PFSK-1 (cell line): ENCODE results near the gene BCOR.

Experiments used
- FOXP2 ChIP-seq: optimal IDR thresholded peaks from 2 replicates; pipeline ENCODE3; 2011; ENCODE audit warnings: borderline replicate concordance, control low read depth, inconsistent platforms; ENCODE audit not compliant: insufficient read depth; ENCODE audit errors: extremely low read length, extremely low read depth
- POLR2AphosphoS5 ChIP-seq: IDR thresholded peaks from 2 replicates; pipeline ENCODE4 v1.6.1; 2012; ENCODE audit warnings: low read depth, mild to moderate bottlenecking, control low read depth, low read length, moderate library complexity
- SIN3A ChIP-seq: IDR thresholded peaks from 2 replicates; pipeline ENCODE4 v1.6.1; 2012; ENCODE audit warnings: mild to moderate bottlenecking, low read length, moderate library complexity, borderline replicate concordance; ENCODE audit not compliant: insufficient read depth
- TAF1 ChIP-seq: IDR thresholded peaks from 2 replicates; pipeline ENCODE4 v1.6.1; 2012; ENCODE audit warnings: low read length, control low read depth, borderline replicate concordance; ENCODE audit not compliant: insufficient read depth
- TF ChIP-seq, protein P1 (sequence below), 2 experiments: IDR thresholded peaks; 2 replicates each; pipeline versions ENCODE4 v1.6.1 to v1.8.0; 2011 to 2012; ENCODE audit warnings: low read depth in 2 of 2, low read length in 2 of 2, control low read depth in 1 of 2, inconsistent platforms in 1 of 2, mild to moderate bottlenecking in 1 of 2, moderate library complexity in 1 of 2; ENCODE audit not compliant: insufficient read depth in 1 of 2

BCOR gene

DNA sequence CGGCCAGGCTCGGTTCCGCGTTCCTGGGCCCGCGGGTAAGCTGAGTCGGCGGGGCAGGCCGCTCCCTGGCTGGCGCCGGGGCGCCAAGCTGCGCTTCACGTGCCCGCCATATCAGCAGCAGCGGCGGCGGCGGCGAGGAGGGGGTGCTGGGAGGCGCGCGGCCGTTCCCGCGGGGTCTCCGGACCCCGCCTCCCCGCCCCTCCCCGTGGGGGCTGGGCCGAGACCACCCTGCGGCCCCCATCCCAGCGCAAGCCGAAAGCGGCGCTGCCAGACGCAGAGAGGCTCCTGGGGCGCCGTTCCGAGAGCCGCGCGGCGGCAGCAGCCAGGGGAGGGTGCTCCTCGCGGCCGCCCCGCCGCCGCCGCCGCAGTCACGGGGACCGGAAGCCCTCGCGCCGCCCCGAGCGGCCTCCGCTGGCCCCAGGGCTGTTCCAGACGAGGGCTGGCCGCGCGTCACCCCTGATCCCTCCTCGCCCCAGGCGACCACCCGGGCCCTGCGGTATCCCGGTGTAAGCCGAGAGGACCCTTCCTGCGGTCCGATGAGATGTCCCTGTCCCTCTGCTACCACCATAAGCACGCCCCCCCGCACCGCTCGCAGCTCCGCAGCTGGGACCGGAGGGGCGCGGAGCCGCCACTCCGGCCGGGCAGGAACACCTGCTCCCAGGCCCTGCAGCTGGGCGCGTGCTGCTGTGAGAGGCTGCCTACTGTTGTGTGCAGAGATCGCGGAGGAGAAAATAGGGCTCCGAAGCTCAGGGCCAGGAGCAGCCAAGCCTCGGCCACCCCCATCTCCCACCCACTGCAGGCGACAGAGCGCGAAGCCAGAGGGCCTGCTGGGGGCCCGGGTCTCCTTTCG lies 7.5 kb upstream of the BCOR start:
- no peak for TF ChIP-seq TAF1
- TF ChIP-seq POLR2AphosphoS5: no peak
- TF ChIP-seq SIN3A: no peak
- TF ChIP-seq, protein P1, sequence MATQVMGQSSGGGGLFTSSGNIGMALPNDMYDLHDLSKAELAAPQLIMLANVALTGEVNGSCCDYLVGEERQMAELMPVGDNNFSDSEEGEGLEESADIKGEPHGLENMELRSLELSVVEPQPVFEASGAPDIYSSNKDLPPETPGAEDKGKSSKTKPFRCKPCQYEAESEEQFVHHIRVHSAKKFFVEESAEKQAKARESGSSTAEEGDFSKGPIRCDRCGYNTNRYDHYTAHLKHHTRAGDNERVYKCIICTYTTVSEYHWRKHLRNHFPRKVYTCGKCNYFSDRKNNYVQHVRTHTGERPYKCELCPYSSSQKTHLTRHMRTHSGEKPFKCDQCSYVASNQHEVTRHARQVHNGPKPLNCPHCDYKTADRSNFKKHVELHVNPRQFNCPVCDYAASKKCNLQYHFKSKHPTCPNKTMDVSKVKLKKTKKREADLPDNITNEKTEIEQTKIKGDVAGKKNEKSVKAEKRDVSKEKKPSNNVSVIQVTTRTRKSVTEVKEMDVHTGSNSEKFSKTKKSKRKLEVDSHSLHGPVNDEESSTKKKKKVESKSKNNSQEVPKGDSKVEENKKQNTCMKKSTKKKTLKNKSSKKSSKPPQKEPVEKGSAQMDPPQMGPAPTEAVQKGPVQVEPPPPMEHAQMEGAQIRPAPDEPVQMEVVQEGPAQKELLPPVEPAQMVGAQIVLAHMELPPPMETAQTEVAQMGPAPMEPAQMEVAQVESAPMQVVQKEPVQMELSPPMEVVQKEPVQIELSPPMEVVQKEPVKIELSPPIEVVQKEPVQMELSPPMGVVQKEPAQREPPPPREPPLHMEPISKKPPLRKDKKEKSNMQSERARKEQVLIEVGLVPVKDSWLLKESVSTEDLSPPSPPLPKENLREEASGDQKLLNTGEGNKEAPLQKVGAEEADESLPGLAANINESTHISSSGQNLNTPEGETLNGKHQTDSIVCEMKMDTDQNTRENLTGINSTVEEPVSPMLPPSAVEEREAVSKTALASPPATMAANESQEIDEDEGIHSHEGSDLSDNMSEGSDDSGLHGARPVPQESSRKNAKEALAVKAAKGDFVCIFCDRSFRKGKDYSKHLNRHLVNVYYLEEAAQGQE (IDR thresholded peaks at IDR 0.05; ENCODE audit: insufficient read depth in 1 of 2, low read depth in 2 of 2, low read length in 2 of 2): no peak
- TF ChIP-seq FOXP2: no peak

- no peak for TF ChIP-seq POLR2AphosphoS5
- no peak for TF ChIP-seq FOXP2
- TF ChIP-seq SIN3A: no peak
- TF ChIP-seq, protein P1 (IDR thresholded peaks at IDR 0.05; ENCODE audit: insufficient read depth in 1 of 2, low read depth in 2 of 2, low read length in 2 of 2): no peak
- TF ChIP-seq TAF1: no peak
Observed at GRCh38 chrX:40104630-40104984, 6.8 kb upstream of the BCOR start.

- TF ChIP-seq FOXP2 (no peak), POLR2AphosphoS5 (no peak), SIN3A (no peak), TAF1 (no peak)
- TF ChIP-seq, protein P1 (IDR thresholded peaks at IDR 0.05; ENCODE audit: insufficient read depth in 1 of 2, low read depth in 2 of 2, low read length in 2 of 2): no peak
Observed at GRCh38 chrX:40103565-40104323, 6.0 kb upstream of the BCOR start.

GRCh38 chrX:40102393-40103381 lies 4.9 kb upstream of the BCOR start:
- TF ChIP-seq, protein P1 (IDR thresholded peaks at IDR 0.05; ENCODE audit: insufficient read depth in 1 of 2, low read depth in 2 of 2, low read length in 2 of 2): no peak
- TF ChIP-seq TAF1: no peak
- no peak for TF ChIP-seq SIN3A
- no peak for TF ChIP-seq POLR2AphosphoS5
- TF ChIP-seq FOXP2: no peak
